C4-2B (cell line): ENCODE results near the gene CNP.

ENCODE experiments used
- H3K27ac ChIP-seq: fragments of 450-650 bp; 2 replicates; pipeline ENCODE4 v1.5.1; 2017
- ZFX ChIP-seq: fragments of 450-650 bp; IDR thresholded peaks from 2 replicates; pipeline ENCODE4 v1.6.1; 2017
- TF ChIP-seq, protein P1 (sequence below): fragments of 450-650 bp; conservative IDR thresholded peaks from 2 replicates; pipeline ENCODE4 v1.5.1; 2017; ENCODE audit warnings: mild to moderate bottlenecking

CNP gene

DNA sequence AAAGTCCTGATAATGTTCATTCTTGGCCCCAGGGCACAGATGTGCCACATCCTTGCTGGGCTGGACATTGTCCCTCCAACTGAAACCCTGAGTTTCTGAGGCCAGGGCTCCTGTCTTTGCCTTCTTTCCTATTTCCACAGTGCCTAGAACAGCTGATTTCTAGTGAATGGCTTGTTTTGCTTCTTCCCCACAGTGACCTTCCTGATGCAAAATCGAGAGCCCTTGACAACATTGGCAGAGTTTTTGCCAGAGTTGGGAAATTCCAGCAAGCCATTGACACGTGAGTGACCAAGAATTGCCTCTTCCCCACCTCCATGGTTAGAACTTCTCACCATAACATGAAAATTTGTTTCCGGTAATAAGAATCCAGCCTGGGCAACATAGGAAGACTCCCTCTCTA lies 21.7 kb upstream of the CNP start:
- TF ChIP-seq ZFX, result no peak
- TF ChIP-seq, protein P1, sequence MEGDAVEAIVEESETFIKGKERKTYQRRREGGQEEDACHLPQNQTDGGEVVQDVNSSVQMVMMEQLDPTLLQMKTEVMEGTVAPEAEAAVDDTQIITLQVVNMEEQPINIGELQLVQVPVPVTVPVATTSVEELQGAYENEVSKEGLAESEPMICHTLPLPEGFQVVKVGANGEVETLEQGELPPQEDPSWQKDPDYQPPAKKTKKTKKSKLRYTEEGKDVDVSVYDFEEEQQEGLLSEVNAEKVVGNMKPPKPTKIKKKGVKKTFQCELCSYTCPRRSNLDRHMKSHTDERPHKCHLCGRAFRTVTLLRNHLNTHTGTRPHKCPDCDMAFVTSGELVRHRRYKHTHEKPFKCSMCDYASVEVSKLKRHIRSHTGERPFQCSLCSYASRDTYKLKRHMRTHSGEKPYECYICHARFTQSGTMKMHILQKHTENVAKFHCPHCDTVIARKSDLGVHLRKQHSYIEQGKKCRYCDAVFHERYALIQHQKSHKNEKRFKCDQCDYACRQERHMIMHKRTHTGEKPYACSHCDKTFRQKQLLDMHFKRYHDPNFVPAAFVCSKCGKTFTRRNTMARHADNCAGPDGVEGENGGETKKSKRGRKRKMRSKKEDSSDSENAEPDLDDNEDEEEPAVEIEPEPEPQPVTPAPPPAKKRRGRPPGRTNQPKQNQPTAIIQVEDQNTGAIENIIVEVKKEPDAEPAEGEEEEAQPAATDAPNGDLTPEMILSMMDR, result no peak
- H3K27ac ChIP-seq, result no peak overlapping the region

DNA sequence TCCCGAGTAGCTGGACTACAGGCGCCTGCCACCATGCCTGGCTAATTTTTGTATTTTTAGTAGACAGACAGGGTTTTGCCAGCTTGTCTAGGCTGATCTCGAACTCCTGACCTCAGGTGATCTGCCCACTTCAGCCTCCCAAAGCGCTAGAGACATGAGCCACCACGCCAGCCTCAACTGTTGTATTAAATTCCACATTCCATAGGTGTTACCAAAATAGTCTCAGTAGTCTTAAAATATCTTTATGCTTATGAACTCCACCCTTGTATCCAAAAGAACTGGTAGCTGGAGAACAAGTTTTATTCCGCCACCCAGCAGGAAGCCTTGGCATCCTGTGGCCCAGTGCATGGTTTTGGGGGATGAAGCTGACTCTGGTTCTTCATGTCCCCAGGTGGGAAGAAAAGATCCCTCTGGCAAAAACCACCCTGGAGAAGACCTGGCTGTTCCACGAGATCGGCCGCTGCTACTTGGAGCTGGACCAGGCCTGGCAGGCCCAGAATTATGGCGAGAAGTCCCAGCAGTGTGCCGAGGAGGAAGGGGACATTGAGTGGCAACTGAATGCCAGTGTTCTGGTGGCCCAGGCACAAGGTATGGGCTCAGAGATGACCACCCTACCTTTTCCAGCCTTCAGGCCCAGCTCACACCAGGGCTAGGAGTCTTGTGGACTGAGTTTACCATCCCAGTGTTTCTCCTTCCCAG lies 17.7 kb upstream of the CNP start:
- no peak overlapping the region for H3K27ac ChIP-seq
- TF ChIP-seq, protein P1, result no peak
- no peak for TF ChIP-seq ZFX

GRCh38 chr17:41956522-41956921 lies 10.1 kb upstream of the CNP start:
- no peak overlapping the region for H3K27ac ChIP-seq
- TF ChIP-seq, protein P1, result no peak
- TF ChIP-seq ZFX, result no peak

DNA sequence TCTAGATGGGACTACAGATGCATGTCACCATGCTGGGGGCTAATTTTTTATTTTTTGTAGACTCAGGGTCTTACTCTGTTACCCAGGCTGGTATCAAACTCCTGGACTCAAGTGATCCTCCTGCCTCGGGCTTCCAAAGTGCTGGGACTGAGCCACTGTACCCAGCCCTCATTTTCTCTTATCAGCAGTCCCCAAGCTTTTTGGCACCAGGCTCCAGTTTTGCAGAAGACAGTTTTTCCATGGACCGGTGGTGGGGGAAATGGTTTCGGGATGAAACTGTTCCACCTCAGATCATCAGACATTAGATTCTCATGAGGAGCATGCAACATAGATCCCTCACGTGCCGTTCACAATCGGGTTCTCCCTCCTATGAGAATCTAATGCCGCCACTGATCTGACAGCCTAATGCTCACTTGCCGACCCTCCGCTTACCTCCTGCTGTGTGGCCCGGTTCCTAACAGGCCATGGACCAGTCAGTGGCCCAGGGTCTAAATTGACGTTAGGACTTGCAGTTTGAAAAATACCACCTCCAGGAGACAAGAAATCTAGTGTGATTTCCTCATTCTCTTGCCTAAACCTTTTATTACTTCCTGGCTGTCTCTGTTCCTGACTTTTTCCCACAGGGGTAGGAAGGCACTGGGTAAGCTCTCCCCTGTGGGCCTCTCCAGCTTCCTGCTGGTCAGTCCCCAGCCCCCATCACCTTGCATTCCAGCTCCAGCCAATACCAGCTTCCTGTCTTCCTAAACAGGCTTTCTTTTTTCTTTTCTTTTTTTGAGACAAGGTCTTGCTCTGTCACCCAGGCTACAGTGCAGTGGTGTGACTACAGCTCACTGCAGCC lies 9.3 kb upstream of the CNP start:
- no peak for TF ChIP-seq ZFX
- TF ChIP-seq, protein P1, result no peak

DNA sequence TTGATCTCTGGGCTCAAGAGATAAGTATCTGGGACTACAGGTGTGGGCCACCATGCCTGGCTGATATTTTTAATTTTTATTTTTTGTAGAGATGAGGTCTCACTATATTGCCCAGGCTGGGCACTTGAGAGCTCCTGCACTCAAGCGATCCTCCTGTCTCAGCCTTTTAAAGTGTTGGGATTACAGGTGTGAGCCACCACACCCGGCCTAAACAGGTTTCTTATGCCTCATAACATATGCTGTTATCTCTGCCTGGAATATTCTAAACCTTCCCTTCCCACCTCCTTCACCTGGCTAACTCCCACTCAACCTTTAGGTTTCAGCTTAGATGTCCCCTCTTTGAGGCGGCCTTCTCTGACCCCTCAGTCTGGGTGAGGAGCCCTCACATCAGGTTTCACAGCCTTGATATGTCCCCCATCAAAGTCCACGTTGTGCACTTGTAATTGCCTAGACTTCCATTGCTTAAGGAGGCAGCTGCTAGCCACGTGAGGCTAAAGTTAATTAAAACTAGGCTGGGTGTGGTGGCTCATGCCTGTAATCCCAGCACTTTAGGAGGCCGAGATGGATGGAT lies 8.6 kb upstream of the CNP start:
- no peak overlapping the region for H3K27ac ChIP-seq
- TF ChIP-seq ZFX, result no peak
- TF ChIP-seq, protein P1, result no peak

More for the DNA sequence above, 9.3 kb upstream of the CNP start:
- H3K27ac ChIP-seq, result no peak overlapping the region

- TF ChIP-seq ZFX, result no peak
- TF ChIP-seq, protein P1, result no peak
- no peak overlapping the region for H3K27ac ChIP-seq
Measured at GRCh38 chr17:41959030-41959335, 7.6 kb upstream of the CNP start.
